HG02943 (cell line): ENCODE measurements around the gene ADRA1B.
"Not testable (repeated sequence)": the region's sequence is repeated elsewhere in the genome, so short reads cannot be mapped to it uniquely, and the experiment has no call there.

ENCODE experiments used
- ATAC-seq: cut with Tn5 transposase; IDR thresholded peaks from one replicate; pipeline ENCODE4 v1.9.1; 2021; ENCODE audit warnings: mild to moderate bottlenecking, low read depth, moderate library complexity; ENCODE audit not compliant: unreplicated experiment

ADRA1B gene

DNA sequence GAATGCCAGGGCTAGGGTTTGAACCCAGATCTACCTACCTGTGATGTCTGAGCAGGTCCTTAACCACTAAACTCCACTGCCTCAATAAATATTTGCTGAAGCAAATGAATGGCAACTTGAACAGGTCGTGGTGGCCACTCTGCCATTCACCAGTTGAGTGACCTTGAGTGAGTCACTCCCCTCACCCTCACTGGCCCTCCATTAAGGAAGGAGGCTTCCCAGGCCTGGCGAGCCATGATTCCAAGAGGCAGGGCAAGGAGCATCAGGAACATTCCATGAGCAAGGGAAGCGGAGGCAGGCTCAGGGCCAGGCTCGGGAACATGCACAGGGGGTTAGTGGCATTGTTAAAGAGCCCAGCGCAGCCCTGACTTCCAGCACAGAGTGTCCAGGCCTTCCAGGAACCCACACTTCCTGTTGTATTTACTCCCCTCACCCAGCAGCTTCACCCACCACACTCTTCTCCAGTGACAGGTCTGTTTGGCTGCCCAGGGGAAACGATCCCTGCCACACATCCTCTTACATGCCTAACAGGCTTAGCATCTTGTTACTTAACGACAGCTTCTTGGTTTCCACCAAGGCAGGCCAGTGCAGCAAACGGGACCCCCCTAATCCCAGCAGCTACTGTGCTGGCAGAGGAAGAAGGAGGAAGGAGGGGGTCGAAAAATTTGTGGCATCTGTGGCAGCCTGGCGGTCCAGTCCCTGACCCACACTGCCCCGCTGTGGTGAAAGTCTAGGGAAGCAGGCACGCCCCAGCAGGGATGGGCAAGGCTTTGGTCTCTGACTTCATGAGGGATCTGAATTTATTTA, 49.0 kb downstream of the ADRA1B start:
- ATAC-seq = no peak

DNA sequence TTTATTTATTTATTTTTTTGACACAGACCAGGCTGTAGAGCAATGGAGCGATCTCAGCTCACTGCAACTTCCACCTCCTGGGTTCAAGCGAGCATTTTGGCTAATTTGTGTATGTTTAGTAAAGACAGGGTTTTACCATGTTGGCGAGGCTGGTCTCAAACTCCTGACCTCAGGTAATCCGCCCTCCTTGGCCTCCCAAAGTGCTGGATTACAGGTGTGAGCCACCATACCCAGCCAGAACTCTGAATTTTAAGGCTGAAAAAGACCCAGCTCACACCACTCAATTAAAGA, 49.5 kb downstream of the ADRA1B start:
- ATAC-seq = not testable (repeated sequence)

DNA sequence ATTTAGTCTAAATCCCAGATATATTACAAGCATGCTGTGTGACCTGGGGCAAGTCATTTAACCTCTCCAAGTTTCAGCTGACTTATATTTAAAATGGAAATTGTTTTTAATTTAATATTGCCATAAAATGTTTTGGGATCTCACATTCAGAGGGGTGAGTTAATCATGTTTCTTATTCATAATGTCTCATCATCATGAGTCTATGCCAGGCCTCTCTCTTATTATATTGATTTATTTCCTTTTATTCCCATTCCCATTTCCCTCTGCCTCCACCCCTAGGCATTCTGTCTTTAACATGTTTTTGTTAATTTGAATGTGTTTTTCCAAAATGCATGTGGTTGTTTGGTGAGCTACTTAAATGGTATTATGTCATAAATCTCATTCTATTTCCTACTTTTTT, 53.7 kb downstream of the ADRA1B start:
- no peak for ATAC-seq

DNA sequence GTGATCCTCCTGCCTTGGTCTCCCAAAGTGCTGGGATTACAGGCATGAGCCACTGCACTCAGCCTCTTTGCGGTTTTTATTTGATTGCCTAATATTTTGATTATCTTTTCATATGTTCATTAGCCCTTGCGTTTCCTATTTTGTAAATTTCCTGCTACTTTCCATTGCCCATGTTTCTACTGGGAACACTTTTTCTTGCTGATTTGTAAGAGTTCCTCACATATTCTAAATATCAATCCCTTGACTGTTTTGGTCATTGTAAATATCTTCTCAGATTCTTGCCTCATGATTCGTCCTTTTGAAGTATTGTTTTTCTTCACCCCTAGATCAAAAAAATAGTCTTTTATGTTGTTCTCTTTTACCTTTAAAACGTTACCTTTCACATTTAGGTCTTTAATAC, 54.8 kb downstream of the ADRA1B start:
- no peak for ATAC-seq

DNA sequence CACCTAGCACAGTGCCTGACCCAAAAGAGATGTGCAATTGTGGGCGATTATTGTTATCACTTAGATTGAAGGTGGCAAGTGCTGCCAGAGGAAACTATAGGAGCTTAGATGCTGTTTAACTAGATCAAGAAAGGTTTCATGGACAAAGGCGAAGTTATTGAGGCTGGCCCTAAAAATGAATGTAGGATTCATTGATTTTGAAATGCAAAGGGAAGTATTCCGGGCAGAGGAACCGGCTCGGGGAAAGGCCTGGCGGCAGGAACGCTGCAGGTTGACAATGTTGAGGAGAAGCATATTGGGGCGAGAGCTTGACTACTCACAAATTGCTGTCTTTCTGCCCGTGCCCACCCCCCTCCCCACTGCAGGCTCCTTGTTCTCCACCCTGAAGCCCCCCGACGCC, 55.2 kb downstream of the ADRA1B start:
- no peak for ATAC-seq

DNA sequence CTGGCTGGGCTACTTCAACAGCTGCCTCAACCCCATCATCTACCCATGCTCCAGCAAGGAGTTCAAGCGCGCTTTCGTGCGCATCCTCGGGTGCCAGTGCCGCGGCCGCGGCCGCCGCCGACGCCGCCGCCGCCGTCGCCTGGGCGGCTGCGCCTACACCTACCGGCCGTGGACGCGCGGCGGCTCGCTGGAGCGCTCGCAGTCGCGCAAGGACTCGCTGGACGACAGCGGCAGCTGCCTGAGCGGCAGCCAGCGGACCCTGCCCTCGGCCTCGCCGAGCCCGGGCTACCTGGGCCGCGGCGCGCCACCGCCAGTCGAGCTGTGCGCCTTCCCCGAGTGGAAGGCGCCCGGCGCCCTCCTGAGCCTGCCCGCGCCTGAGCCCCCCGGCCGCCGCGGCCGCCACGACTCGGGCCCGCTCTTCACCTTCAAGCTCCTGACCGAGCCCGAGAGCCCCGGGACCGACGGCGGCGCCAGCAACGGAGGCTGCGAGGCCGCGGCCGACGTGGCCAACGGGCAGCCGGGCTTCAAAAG, 55.7 kb downstream of the ADRA1B start:
- ATAC-seq = no peak

DNA sequence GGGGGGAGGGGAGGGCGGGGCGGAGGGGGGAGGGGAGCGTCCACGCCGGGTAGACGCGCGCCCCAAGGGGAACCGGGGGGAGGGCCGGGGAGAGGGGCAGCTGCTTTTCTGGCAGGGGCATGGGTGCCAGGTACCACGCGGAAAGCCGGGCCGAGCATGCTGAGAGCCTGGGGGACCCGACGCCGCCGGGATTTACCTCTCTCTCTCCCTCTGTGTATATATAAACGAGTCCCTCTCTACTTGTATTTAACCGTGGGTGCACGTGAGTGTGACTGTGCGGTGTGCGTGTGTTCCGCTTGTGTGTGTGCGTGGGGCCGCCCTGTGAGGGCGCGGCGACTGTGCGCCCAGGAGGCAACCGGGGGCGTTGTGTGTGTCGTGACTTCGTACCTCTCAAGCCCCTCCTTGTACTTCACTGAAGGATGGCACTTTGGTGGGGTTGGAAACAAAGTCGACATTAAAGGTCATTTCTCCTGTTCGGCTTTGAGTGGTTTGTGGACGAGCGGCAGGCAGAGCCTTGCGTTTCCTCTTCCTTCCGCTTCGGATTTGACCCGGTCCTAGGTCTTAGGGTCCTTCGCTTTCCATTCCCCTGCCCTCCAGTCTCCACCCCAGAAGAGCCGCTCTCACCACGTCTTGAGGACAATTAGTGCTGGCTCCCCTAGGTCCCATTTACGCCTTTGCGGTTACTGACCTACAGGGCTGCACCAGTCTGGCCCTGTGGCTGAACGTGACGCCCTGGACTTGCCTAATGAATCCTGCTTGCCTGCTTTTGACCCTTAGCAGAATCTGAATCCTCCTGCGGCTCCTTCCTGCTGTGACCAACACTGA, 56.5 kb downstream of the ADRA1B start:
- ATAC-seq = no peak

DNA sequence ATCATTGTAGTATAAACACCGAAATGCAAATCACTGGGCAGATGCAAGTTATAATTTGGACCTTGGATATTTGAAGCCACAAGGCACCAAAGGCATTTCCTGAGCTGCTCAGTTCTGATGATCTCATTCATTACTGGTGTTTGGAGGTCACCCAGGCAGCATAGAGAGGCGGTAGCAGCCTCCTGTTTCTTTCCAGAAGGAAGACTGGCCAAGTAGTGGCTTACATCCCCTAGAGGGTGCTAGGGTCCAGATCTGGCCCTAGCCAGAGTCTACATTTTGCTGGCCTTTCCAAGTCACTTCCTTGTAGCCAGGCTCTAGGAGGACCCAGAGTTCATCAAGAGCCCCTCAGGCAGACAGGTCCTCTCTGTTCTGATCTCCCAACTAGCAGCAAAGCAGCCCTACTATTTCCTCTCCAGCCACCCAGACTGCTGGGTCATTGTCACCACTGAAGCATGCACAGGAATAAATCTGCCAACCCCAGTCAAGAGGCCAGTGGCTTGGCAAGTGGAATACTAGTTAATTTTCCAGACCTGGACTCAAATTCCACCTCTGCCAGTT, 59.3 kb downstream of the ADRA1B start:
- no peak for ATAC-seq

DNA sequence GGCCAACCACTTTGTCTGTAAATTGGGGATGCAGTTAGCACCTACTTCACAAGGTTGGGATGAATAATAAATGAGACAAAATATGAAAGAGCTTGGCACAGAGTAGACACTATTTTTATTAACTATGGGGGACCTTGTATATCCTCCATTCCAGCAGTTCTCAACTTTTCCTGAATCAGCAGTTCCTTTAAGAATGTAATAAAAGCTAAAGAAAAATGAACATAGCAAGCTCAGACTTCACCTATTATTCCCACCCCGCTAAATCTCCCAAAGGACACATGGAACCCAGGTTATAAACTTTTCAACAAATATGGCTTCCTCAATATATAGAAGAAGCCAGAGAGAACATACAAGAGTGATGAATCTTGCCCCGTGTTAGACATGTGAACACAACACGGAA, 60.6 kb downstream of the ADRA1B start:
- ATAC-seq = no peak

DNA sequence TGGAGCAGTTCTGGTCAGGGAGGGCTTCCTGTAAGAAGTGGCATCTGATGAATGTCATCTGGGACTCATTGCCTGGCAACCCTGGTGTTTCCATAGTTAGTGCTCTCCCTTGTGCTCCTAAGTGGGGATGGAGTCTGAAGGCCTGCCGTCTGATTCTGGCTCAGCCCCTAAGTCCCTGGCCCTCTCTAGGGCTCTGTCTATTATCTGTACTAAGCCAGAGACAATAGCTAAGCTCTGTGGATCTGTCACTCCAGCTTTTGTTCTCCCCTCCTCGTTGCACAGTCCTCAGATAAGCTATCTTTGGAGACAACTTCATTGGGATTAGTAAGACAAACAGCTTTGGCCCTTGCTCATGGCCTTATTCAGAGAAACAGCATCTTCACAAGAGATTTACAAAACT, 62.1 kb downstream of the ADRA1B start:
- ATAC-seq = no peak

DNA sequence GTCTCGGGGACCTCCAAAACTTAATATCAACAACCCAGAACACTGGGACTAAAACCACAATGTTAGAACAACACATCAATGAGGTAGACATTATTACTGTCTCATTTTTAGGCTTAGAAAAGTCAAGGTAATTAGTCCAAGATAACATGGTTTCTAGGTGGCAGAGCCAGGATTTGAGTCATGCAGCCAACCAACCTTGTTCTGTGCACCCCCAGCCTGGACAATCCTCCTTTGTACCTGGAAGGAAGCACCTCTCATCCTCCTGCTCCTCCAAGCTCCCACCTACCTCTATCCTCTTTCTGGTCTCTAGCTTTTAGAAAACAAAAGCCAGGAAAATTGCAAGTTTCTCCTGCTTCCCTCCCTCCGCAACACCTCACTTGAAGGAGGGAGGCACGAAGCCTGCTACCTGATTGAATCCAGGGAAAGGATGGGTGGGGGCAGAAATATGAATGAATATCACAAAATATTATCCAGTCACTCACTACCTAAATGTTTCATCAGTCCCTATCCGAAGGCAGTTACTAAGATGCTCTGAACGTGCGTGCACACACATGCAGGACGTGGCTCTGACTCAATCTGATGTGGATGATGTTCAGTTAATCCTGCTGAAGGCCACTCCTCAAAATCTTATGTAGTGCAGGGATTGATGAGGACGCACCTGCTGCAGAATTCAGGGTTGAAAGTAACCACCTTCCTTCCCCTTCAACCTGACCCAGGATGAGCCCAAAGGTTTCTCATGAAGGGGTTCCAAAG, 66.3 kb downstream of the ADRA1B start:
- no peak for ATAC-seq

DNA sequence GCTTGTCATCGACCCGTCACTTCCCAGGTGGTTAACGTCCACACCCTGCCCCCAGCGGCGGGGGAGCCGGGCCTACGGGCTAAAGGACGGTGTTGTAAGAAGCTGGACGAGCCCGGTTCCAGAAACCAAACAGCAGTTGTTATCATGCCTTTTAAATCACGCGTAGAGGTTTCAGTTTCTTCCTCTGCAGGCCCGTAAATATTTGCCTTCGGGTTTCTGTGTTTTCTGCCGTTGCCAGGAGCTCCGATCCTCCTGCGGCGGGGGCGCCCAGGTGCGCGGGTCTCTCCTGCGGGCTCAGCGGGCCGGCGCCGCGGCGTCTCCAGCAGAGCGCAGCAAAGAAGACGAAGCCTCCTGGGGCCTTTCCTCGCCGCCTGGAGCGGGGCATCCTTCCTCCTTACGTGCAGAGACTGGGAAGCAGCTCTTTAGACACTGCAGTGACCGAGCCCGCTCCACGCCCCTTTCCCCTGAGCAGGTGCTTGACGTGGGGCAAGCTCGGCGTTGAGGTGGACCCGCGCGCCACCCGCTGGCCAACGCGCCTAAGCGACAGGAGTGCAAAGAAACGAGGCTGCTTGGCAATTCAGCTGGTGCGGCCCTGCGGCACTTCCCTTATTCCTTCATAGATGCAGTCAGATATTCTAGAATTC, 70.9 kb downstream of the ADRA1B start:
- peak; percentile 87 for ATAC-seq

DNA sequence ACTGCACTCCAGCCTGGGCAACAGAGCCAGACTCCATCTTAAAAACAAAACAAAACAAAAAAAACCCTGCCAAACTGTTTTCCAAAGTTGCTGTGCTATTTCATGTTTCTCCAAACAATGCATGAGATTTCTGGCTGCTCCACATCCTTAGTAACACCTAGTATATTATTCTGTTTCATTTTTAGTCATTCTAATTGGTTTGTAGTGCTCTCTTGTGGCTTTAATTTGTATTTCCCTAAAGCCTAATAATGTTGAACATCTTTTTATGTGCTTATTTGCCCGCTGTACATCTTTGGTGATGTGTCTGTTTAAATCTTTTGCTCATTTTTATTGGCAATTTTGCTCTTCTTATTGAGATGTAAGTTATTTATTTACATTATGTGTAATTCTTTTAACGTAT, 74.2 kb downstream of the ADRA1B start:
- ATAC-seq = no peak

DNA sequence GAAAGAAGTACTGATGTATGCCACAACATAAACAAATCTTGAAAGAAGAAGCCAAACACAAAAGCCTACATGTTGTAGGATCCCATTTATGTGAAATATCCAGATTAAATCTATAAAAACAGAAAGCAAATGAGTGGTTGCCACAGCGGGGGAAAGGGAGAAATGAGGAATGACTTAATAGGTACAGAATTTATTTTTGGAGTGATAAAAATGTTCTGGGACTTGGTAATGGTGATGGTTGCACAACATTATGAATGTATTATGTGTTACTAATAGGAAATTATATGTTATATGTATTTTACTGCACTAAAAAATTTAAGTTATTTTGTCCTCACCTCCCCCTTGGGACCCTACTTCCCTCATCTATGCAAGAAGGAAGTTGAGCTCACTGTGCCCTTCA, 76.3 kb downstream of the ADRA1B start:
- ATAC-seq = no peak

DNA sequence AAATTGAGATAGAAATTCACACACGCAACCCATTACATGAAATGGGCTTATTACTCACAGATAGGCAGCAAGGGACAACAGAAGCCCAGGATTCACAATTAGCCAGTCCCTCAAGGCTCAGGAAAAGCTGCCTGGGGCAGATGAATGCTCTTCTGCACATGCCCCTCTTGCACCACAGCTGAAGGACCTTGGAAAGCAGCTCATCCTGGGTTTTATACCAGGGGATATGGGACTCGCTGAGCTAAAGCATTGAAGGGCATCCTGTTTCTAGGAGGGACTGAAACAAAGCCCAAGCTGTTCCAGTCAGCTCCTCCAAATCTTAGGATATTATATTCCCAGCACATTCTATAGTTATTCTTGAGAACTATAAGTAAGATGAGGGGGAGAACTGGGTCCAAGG, 76.9 kb downstream of the ADRA1B start:
- no peak for ATAC-seq

DNA sequence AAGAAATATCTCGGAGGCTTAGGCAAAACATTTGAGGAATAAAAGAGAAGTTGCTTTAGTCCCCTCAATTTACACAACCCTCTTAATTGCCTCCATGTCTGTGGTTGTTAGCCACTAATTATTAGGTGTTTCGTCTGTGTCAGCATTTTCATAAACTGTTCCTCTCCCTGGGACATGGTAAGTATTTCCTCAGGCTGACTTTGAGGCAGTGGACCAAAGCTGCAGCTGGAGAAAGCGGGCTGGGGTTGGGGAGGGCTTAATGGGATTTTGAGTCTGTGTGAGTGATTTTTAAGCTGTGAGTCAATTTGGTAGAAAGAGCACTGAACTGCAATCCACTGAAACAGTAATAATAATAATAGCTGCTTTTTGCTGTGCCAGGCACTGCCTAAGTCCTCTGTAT, 79.6 kb downstream of the ADRA1B start:
- ATAC-seq = no peak

DNA sequence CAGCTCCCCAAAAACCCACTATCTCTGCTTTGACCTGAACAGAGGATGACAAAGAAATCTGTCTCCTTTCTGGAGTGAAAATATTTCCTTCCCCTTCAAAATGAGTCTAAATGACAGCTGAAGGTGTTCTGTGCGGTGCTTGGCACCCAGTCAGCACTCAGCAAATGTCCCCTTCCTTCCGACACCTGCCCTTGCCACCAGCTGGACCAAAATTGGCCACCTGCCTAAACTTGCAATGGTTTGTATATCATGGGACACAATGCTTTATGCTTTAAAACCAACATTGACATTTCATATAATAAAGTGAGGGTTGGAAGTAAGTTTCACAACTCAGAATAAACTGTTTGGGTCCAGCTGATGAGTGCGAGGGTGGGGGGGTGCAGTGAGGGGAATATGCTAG, 85.2 kb downstream of the ADRA1B start:
- no peak for ATAC-seq

DNA sequence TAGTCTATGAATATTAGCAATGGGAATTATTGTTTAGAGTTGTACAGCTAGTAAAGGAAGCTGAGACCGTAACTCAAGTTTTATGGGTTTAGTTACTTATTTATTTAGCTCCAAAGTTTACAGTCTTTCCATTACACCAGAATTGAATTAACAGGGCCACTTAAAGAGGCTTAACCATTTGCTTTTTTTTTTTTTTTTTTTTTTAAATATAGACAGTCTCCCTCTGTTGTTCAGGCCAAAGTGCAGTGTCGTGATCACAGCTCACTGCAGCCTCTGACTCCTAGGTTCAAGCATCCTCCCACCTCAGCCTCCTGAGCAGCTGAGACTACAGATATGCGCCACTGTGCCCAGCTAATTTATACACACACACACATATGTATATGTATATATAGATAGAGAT, 91.2 kb downstream of the ADRA1B start:
- ATAC-seq = no peak

DNA sequence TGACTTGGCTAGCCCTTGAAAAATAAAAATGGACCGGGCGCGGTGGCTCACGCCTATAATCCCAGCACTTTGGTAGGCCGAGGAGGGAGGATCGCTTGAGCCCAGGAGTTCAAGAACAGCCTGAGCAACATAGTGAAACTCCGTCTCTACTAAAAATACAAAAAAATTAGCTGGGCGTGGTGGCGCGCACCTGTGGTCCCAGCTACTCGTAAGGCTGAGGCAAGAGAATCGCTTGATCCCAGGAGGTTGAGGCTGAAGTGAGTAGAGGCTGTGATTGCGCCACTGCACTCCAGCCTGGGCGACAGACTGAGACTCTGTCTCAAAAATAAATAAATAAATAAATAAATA, 92.2 kb downstream of the ADRA1B start:
- peak; percentile 20 for ATAC-seq

DNA sequence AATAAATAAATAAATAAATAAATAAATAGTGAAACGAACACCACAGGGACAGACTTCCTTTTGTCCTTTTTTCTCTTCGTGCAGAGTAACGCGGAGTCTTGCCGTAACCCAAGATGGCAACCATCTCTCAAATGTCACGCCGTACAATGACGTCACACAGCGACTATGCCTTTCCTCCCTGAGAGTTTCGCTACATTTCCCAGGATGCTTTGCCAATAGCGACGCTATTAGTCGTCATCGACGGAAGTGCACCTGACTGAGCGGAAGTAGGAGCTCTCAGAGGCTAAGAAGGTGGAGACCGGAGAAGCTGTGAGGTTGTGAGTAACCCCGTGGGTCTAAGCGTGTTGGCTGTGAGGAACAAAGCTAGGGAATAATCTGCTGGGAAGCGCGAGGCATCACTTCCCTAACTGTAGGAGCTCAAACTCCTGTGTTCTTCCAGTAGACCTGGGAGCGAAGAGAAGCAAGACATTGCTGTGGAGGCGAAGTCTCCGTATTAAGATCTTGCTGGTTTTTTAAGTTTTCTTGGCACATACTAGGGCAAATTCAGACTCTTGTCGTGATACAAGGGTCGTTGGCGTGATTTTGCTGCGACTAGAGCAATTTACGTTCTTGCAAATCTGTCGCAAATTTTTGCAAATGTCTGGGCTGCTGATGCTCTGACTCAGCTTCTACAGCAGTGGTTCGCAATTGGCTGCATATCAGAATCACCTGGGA, 92.8 kb downstream of the ADRA1B start, which contains the start of gene TTC1:
Gene TTC1 (plus strand): TSS at position 263 of the 714 bp plus-strand sequence. CDS start 1,390 bp downstream, outside the sequence.
- peak; percentile 99 for ATAC-seq
